ENCODE measurements around the gene C16orf46. TPM values are rescaled to one million over a fixed set of nuclear protein-coding genes. Genes with fewer than 3 reads are reported as not detected.
A peak's percentile ranks its signal among the peaks of the same experiment; 100 is the strongest.

Gene C16orf46
- total and polyA plus RNA-seq, 9 of the 15 experiments (the other 6 are each of a cell fraction or from before 2014, with no cell fraction given) = 0.10 to 0.98 (median 0.41) TPM; not detected in 1

GRCh38 chr16:81035398-81035974, 41.6 kb downstream of the C16orf46 start, which contains the start of gene ATMIN (continued):
- no peak for TF ChIP-seq ELK3 (CRISPR knock-in tag; IDR thresholded peaks at IDR 0.05)
- TF ChIP-seq CREB3 (tag; conservative IDR thresholded peaks at IDR 0.05; ENCODE audit: low read depth) = no peak
- TF ChIP-seq ZNF274 (IDR thresholded peaks at IDR 0.05; ENCODE audit: borderline replicate concordance, low read depth, low read length) = no peak
- TF ChIP-seq MNT (conservative IDR thresholded peaks at IDR 0.05) = no peak; a peak in 2 of 4 replicates
- no peak for TF ChIP-seq ZZZ3 (IDR thresholded peaks at IDR 0.05)
- TF ChIP-seq NCOA2 (IDR thresholded peaks at IDR 0.05; ENCODE audit: partially characterized antibody in 2 of 2) = no peak
- TF ChIP-seq SREBF1 (IDR thresholded peaks at IDR 0.05; ENCODE audit: borderline replicate concordance, low read depth, low read length) = no peak
- TF ChIP-seq FOXP1 (CRISPR knock-in tag; IDR thresholded peaks at IDR 0.05) = no peak
- TF ChIP-seq HNRNPL (IDR thresholded peaks at IDR 0.05; ENCODE audit: low read depth, low read length) = no peak
- TF ChIP-seq REST (IDR thresholded peaks at IDR 0.05; ENCODE audit: borderline replicate concordance) = peak; percentile 88
- no peak for TF ChIP-seq REST (CRISPR knock-in tag; IDR thresholded peaks at IDR 0.05; ENCODE audit: low read depth)
- no peak for TF ChIP-seq ZBTB43 (CRISPR knock-in tag; IDR thresholded peaks at IDR 0.05)
- peak; percentile 48; the same call in 1 of the 2 replicates for TF ChIP-seq SIN3B (IDR thresholded peaks at IDR 0.05; ENCODE audit: low read depth)
